ENCODE measurements around the gene CCDC12. TPM values are rescaled to one million over a fixed set of nuclear protein-coding genes. Genes with fewer than 3 reads are reported as not detected.

The CCDC12 gene
- polyA plus RNA-seq, 1 of the 3 experiments (the other 2 are of a cell fraction) = 105 TPM

GRCh38 chr3:46938118-46938517 lies 38.4 kb downstream of the CCDC12 start (continued):
- TF ChIP-seq JUND (IDR thresholded peaks at IDR 0.05) = no peak
- TF ChIP-seq EP300 (IDR thresholded peaks at IDR 0.05; ENCODE audit: borderline replicate concordance in 1 of 2, low read depth in 1 of 2, low read length in 1 of 2) = no peak
- no peak for TF ChIP-seq TAF1 (IDR thresholded peaks at IDR 0.05; ENCODE audit: borderline replicate concordance, low read depth, low read length)
- TF ChIP-seq NFIC (IDR thresholded peaks at IDR 0.05; ENCODE audit: borderline replicate concordance) = no peak
- TF ChIP-seq YY1 (IDR thresholded peaks at IDR 0.05; ENCODE audit: low read depth) = no peak
- TF ChIP-seq, protein P1, sequence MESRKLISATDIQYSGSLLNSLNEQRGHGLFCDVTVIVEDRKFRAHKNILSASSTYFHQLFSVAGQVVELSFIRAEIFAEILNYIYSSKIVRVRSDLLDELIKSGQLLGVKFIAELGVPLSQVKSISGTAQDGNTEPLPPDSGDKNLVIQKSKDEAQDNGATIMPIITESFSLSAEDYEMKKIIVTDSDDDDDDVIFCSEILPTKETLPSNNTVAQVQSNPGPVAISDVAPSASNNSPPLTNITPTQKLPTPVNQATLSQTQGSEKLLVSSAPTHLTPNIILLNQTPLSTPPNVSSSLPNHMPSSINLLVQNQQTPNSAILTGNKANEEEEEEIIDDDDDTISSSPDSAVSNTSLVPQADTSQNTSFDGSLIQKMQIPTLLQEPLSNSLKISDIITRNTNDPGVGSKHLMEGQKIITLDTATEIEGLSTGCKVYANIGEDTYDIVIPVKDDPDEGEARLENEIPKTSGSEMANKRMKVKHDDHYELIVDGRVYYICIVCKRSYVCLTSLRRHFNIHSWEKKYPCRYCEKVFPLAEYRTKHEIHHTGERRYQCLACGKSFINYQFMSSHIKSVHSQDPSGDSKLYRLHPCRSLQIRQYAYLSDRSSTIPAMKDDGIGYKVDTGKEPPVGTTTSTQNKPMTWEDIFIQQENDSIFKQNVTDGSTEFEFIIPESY (IDR thresholded peaks at IDR 0.05; ENCODE audit: borderline replicate concordance, low read depth) = no peak
- TF ChIP-seq SMC3 (IDR thresholded peaks at IDR 0.05; ENCODE audit: low read depth, low read length) = no peak
- TF ChIP-seq, protein P2, sequence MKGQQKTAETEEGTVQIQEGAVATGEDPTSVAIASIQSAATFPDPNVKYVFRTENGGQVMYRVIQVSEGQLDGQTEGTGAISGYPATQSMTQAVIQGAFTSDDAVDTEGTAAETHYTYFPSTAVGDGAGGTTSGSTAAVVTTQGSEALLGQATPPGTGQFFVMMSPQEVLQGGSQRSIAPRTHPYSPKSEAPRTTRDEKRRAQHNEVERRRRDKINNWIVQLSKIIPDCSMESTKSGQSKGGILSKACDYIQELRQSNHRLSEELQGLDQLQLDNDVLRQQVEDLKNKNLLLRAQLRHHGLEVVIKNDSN (IDR thresholded peaks at IDR 0.05; ENCODE audit: borderline replicate concordance, low read depth) = no peak
- no peak for TF ChIP-seq NRF1 (IDR thresholded peaks at IDR 0.05; ENCODE audit: low read depth, low read length)

DNA sequence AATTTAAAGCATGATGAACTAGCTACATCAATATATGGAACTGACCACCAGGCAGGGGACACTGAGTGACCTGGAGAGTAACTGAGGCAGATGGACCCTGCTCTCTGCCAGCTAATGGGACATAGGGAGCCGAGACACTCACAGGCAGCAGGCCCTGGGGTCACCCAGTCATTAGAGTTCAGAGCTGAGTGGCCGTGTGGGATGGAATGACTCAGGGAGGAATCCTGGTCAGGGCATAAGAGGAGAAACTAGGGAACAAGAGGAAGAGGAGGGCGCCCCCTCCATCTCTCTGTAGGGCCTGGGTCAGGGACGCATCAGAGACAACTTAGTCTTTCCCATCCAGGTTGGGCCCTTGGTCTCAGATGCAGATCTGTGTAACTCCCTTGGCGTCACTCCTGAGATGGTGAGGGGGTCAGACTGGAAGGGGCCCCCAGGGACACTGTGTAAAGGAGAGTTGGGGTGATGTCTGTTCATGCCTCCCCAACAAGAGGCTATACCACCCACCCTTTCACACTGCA lies 39.8 kb downstream of the CCDC12 start:
- peaks cover 80% of the 10 kb centered on the region for H3K79me2 ChIP-seq (ENCODE audit: insufficient read depth)
- ChIA-PET POLR2A (no interaction called here), CTCF (interaction anchor here (1.3 to 4.1 kb wide), 5 partner anchors 8 to 273 kb away, joined by 3 to 23 read pairs (median 9); no protein-coding TSS in a partner anchor)
- H3K4me1 ChIP-seq (ENCODE audit: control insufficient read depth in 1 of 2, insufficient read depth in 2 of 2, low read depth in 1 of 2, low read length in 1 of 2) = peaks cover 39 to 41% of the 10 kb centered on the region in 2 experiments
- no peak for DNase-seq
- peak overlapping the region; percentile 10; the same call in 1 of the 2 replicates for H3K4me2 ChIP-seq
- peak overlapping the region; percentile 89 to 91 for H3K27ac ChIP-seq (ENCODE audit: low read depth in 2 of 2, low read length in 1 of 2)
- no peak overlapping the region for H2AFZ ChIP-seq (ENCODE audit: low read depth)
- peaks cover 9 to 38% of the 10 kb centered on the region in 2 experiments for H3K36me3 ChIP-seq (replicated peaks in 1 of 2; ENCODE audit: control insufficient read depth in 1 of 2, insufficient read depth in 2 of 2, low read length in 1 of 2)
- H3K9me2 ChIP-seq = no peaks in the 10 kb centered on the region
- no peaks in the 10 kb centered on the region for H3K9me3 ChIP-seq
- WGBS (ENCODE audit: low lambda C conversion rate) = 71% methylated on average over 3 of the region's 5 CpGs
- peaks cover 29% of the 10 kb centered on the region for H3F3A ChIP-seq (replicated peaks; ENCODE audit: insufficient read depth)
- peaks cover 3% of the 10 kb centered on the region; the same call in 1 of the 2 replicates for H4K20me1 ChIP-seq (ENCODE audit: insufficient read depth)
- no peaks in the 10 kb centered on the region for H3K27me3 ChIP-seq (ENCODE audit: insufficient read depth)
- no peak overlapping the region for H3K9ac ChIP-seq
- H3K4me3 ChIP-seq (ENCODE audit: low read depth in 2 of 2, low read length in 1 of 2) = no peak overlapping the region
- no peak for TF ChIP-seq RXRA (IDR thresholded peaks at IDR 0.05; ENCODE audit: borderline replicate concordance, low read depth)
- TF ChIP-seq MEF2A (IDR thresholded peaks at IDR 0.05; ENCODE audit: borderline replicate concordance, low read depth) = no peak

DNA sequence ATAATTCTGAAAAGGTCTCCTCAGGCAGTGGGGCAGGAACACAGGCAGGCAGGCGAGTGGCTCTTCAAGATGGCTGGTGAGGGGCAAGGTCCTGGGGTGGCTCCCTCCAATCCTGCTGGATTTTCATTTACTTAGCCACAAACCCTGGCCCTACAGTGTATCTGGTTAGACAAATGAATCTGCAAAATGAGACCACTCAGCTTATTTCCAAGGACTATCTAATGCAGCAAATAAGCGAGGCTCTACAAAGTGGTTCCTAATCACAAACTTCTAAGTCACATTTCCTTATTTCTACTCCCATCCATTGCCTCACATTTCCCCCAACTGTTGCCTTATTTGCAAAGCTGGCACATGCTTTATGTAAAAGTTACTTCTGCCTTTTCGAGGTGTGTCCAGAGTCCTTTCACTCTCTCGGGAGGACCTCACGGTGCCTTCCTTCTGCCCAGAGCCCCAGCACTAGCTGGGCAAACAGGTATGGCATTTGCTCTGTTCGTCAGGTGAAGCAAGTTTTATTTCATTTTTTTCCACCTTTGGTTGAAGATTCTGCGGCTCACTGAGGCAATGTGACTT lies 40.5 kb downstream of the CCDC12 start:
- H3K4me1 ChIP-seq (ENCODE audit: control insufficient read depth in 1 of 2, insufficient read depth in 2 of 2, low read depth in 1 of 2, low read length in 1 of 2) = peaks cover 46 to 47% of the 10 kb centered on the region in 2 experiments
- peak overlapping the region; percentile 54; the same call in 1 of the 2 replicates for H3K4me2 ChIP-seq
- no peaks in the 10 kb centered on the region for H3K27me3 ChIP-seq (ENCODE audit: insufficient read depth)
- peak overlapping the region; percentile 89 to 91 for H3K27ac ChIP-seq (ENCODE audit: low read depth in 2 of 2, low read length in 1 of 2)
- no peaks in the 10 kb centered on the region for H4K20me1 ChIP-seq (ENCODE audit: insufficient read depth)
- H3K79me2 ChIP-seq (ENCODE audit: insufficient read depth) = peaks cover 82% of the 10 kb centered on the region
- DNase-seq = no peak
- H3K36me3 ChIP-seq (replicated peaks in 1 of 2; ENCODE audit: control insufficient read depth in 1 of 2, insufficient read depth in 2 of 2, low read length in 1 of 2) = peaks cover 9 to 37% of the 10 kb centered on the region in 2 experiments
- no peaks in the 10 kb centered on the region for H3K9me3 ChIP-seq
- peaks cover 29% of the 10 kb centered on the region for H3F3A ChIP-seq (replicated peaks; ENCODE audit: insufficient read depth)
- TF ChIP-seq CHD2 (IDR thresholded peaks at IDR 0.05; ENCODE audit: low read length, partially characterized antibody) = no peak
- no peak for TF ChIP-seq NRF1 (IDR thresholded peaks at IDR 0.05; ENCODE audit: low read depth, low read length)
- no peak for TF ChIP-seq TAF1 (IDR thresholded peaks at IDR 0.05; ENCODE audit: borderline replicate concordance, low read depth, low read length)
- TF ChIP-seq USF2 (IDR thresholded peaks at IDR 0.05; ENCODE audit: borderline replicate concordance, low read depth, low read length) = no peak
- no peak for TF ChIP-seq POLR2AphosphoS5 (IDR thresholded peaks at IDR 0.05; ENCODE audit: low read depth, low read length)
- ChIA-PET POLR2A (interaction anchor here (0.6 to 1.1 kb wide), 3 partner anchors 11 to 43 kb away, joined by 3 to 4 read pairs (median 3); no protein-coding TSS in a partner anchor), CTCF (interaction anchor here (0.7 to 4.1 kb wide), 8 partner anchors 9 to 272 kb away, joined by 3 to 23 read pairs (median 7); partner anchors contain the start of gene NBEAL2)
- H3K4me3 ChIP-seq (ENCODE audit: low read depth in 2 of 2, low read length in 1 of 2) = no peak overlapping the region
- H3K9ac ChIP-seq = no peak overlapping the region
- 88% methylated on average over 7 of the region's 7 CpGs for WGBS (ENCODE audit: low lambda C conversion rate)
- no peak overlapping the region for H2AFZ ChIP-seq (ENCODE audit: low read depth)
- H3K9me2 ChIP-seq = no peaks in the 10 kb centered on the region

Data from SK-N-SH (cell line).